Sigmoid colon (tissue), 4 donors: ENCODE results near the gene MBNL1.

ENCODE experiments used
- EP300 ChIP-seq, 4 donors: sonication (generic); formaldehyde crosslinking; IDR thresholded peaks; one replicate each; pipeline ENCODE4 v1.6.1; 2017; ENCODE audit warnings: antibody characterized with exemption in 4 of 4
- POLR2A ChIP-seq, 2 donors: fragments of 450-650 bp; IDR thresholded peaks; one replicate each; pipeline ENCODE4 v1.6.1; 2016; ENCODE audit warnings: antibody characterized with exemption in 2 of 2, mild to moderate bottlenecking in 2 of 2, moderate library complexity in 2 of 2
- POLR2AphosphoS5 ChIP-seq, 4 donors: sonication (generic); formaldehyde crosslinking; IDR thresholded peaks; one replicate each; pipeline ENCODE4 v1.6.1; 2017; ENCODE audit warnings: antibody characterized with exemption in 4 of 4
- TF ChIP-seq, protein P1 (sequence below), 4 experiments: fragments of 450-650 bp in 3 of 4; fragments of 200-600 bp in 1 of 4; IDR thresholded peaks; one replicate each; pipeline ENCODE4 v1.5.1; 2016 to 2019; ENCODE audit warnings: antibody characterized with exemption in 4 of 4, mild to moderate bottlenecking in 3 of 4, moderate library complexity in 2 of 4

DNA sequence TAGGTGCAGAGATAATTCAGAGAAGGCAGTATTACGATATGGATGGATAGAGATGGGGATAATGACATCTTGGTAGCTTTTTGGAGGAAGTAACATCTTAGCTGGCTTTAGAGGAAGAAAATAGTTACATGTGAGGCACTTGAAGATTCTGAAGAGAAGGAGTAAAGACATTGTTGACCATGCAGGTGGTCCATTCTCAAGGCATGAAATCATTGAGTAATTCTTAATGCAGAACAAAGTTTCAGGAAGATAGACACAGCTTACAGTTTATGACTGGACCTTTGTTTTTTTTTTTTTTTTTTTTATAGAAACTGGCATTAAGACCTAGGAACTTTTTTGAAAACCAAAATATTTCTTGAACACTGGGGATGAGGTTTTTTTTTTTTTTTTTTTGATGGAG, 28.2 kb downstream of the MBNL1 start:
- TF ChIP-seq, protein P1, sequence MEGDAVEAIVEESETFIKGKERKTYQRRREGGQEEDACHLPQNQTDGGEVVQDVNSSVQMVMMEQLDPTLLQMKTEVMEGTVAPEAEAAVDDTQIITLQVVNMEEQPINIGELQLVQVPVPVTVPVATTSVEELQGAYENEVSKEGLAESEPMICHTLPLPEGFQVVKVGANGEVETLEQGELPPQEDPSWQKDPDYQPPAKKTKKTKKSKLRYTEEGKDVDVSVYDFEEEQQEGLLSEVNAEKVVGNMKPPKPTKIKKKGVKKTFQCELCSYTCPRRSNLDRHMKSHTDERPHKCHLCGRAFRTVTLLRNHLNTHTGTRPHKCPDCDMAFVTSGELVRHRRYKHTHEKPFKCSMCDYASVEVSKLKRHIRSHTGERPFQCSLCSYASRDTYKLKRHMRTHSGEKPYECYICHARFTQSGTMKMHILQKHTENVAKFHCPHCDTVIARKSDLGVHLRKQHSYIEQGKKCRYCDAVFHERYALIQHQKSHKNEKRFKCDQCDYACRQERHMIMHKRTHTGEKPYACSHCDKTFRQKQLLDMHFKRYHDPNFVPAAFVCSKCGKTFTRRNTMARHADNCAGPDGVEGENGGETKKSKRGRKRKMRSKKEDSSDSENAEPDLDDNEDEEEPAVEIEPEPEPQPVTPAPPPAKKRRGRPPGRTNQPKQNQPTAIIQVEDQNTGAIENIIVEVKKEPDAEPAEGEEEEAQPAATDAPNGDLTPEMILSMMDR (IDR thresholded peaks at IDR 0.05), result no peak
- TF ChIP-seq POLR2AphosphoS5 (IDR thresholded peaks at IDR 0.05) (no peak), EP300 (IDR thresholded peaks at IDR 0.05) (no peak), POLR2A (IDR thresholded peaks at IDR 0.05) (no peak)
